ENCODE data around the gene COMMD6. TPM values are rescaled to one million over a fixed set of nuclear protein-coding genes. Genes with fewer than 3 reads are reported as not detected.

COMMD6 gene
- total RNA-seq, 1 donor, result 65.1 TPM

- peak overlapping the region; percentile 51 for H3K4me3 ChIP-seq (ENCODE audit: low read length)
- no peaks in the 10 kb centered on the region for H3K9me3 ChIP-seq (ENCODE audit: low read depth, low read length)
- H3K4me1 ChIP-seq (ENCODE audit: insufficient read depth, low read length), result peaks cover 19% of the 10 kb centered on the region
- peaks cover 48% of the 10 kb centered on the region for H3K27me3 ChIP-seq (ENCODE audit: insufficient read depth, low read length)
Observed at GRCh38 chr13:75481176-75482069, 56.2 kb downstream of the COMMD6 start.

- Histone ChIP-seq H3K27me3 (ENCODE audit: insufficient read depth, low read length) (peaks cover 45% of the 10 kb centered on the region), H3K9me3 (ENCODE audit: low read depth, low read length) (no peaks in the 10 kb centered on the region), H3K4me1 (ENCODE audit: insufficient read depth, low read length) (peaks cover 13% of the 10 kb centered on the region), H3K4me3 (ENCODE audit: low read length) (peak overlapping the region; percentile 14)
Observed at GRCh38 chr13:75480671-75481175, 56.9 kb downstream of the COMMD6 start.

DNA sequence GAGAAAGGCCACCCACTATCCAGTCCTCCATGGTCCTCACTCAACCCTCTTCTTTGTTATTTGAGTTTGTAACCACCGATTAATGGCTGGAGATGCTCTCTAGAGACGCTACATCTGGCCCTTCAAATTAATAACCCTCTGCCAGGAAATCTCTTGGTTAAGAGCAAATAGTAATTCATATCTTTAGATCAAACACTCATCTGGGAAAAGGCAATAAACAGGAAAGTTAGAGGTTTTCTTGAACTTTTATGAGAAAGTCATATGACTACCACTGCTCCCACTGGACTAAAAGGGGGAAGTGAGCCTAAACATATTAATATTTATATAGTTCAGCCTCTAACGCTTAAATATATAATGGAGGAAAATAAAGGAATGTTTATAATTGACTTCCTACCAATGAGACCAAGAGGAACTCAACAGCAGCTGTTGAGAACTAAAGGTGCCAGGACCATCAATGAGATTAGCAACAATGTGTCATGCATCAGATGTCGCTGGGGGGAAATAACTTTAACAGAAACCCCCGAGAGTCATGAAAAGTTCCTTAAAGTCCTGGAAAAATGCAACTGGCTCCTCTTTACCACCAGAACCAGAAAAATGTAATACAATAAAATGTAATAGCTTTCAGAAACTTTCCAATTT, 58.4 kb downstream of the COMMD6 start:
- Histone ChIP-seq H3K4me3 (ENCODE audit: low read length) (no peak overlapping the region), H3K27me3 (ENCODE audit: insufficient read depth, low read length) (peaks cover 44% of the 10 kb centered on the region), H3K9me3 (ENCODE audit: low read depth, low read length) (no peaks in the 10 kb centered on the region)

GRCh38 chr13:75478659-75479058, 59.0 kb downstream of the COMMD6 start:
- peaks cover 13% of the 10 kb centered on the region for H3K4me1 ChIP-seq (ENCODE audit: insufficient read depth, low read length)
- no peaks in the 10 kb centered on the region for H3K9me3 ChIP-seq (ENCODE audit: low read depth, low read length)
- peaks cover 40% of the 10 kb centered on the region for H3K27me3 ChIP-seq (ENCODE audit: insufficient read depth, low read length)
- H3K4me3 ChIP-seq (ENCODE audit: low read length), result no peak overlapping the region

More for the DNA sequence above, 58.4 kb downstream of the COMMD6 start:
- peaks cover 13% of the 10 kb centered on the region for H3K4me1 ChIP-seq (ENCODE audit: insufficient read depth, low read length)

Other genes with a start within 250 kb of the COMMD6 start
- gene TBC1D4, start 55.7 kb downstream of the COMMD6 start, total RNA-seq, result 34.5 TPM
- 28.5 TPM for gene UCHL3, start 11.9 kb upstream of the COMMD6 start, total RNA-seq
- gene LMO7, start 98.5 kb upstream of the COMMD6 start, total RNA-seq, result 18.4 TPM